Hematopoietic multipotent progenitor cell treated with erythropoietin and hydrocortisone succinate and interleukin-3 and kit ligand, for 17 days (in vitro differentiated cells): Measurements from ENCODE around the gene NDFIP1.

ENCODE experiments used
- DNase-seq: peaks from one replicate; pipeline ENCODE4 v3.0.0-alpha.2; 2015; ENCODE audit warnings: low spot score

The NDFIP1 gene

DNA sequence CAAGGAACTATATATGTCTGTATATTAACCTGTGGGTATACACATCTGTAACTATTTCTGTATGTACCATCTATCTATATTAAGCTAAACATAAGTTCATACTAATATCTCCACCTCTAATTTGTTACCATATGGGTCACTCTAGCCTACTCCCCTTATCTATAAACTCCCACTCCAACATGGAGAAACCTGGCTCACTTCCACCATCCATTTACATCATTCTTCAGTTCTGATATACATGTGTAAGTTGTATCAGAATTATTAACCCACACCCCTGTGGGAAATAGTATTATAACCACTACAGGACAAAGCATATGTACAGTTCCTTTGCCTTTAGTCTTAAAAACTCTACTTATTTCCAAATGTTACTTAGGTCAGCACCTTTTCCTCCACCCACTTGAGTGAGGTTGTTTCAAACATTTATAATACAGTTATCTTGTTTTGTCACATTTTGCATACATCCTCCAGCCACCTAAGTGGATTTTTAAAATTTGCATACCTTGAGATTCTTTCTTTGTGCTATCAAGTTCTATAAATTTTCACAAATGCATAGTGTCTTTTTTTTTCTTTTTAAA lies 10.6 kb downstream of the NDFIP1 start:
- peak; percentile 77 for DNase-seq

DNA sequence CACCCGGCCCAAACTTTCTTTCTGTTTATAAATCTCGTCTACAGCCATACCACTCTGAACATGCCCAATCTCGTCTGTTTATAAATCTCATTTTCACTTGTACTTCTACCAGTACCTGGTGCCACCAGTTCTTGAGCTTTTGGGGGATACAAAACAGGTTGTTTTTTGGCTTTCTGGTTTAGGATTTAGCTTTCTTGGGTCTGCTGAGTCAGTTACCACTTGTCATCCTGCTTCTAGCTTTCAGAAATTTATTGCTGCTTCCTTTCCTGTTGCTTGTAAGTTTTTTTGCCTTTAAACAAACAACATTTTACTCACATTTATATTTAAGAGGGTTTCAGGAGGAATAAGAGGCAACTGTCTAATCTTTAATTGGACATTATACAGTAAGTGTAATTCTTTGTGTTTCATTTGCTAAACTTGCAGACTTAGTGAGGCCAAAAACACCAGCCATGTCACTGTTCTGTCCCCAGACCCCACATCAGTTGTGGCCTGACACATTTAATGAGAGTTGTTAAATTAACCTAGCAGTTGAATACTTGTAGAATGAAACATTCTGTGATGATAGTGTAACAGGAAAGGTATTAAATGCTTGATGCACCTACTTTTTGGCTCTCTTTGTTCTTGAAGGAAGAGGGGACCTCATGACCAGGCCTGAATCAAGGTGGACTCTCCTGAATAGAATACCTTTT lies 11.8 kb downstream of the NDFIP1 start:
- DNase-seq, result no peak

DNA sequence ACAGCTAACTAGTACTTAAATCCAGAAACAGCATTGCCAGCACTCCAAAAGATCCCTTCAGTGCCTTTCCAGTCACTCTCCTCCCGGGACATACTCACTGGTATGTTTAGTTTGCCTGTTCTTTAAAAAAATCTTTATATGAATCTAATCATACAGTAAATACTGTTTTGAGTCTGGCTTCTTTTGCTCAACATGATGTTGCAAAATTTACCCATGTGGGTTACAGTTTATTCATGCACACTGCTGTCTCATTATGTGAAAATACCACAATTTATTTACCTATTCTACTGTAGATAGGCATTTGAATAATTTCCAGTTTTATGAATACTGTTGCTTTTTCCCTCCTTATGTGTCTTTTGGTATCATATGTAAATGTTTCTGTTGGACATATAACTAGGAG lies 13.5 kb downstream of the NDFIP1 start:
- DNase-seq, result peak; percentile 39

DNA sequence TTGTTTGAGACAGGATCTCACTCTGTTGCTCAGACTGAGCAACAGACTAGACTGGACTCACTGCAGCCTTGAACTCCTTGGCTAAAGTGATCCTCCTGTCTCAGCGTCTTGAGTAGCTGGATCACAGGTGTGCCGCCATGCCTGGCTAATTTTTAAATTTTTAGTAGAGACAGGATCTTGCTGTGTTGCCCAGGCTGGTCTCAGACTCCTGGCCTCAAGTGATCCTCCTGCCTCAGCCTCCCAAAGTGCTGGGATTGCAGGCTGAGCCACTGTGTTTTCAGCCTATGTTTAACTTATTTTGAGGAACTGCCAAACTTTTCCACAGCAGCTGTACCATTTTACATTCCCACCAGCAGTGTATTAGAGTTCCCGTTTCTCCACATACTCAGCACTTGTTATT lies 16.8 kb downstream of the NDFIP1 start:
- DNase-seq, result no peak

DNA sequence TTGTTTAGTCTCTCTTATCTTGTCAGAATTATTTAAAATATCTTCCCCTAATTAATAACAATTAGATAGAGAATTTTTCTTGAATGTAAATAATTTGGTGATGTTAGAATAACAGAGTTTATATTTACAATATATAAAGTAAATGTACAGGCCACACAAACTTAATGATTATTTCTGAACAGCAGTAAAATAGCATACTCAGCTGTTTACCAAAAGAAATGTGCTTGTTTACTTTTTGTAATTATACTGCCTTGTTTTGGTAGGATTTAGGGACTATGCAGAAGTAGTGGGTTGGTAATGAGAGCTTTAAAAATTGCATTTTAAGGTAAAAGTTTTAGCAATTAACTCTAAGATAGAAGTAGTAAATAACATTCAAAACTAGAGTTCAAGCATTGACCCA lies 17.4 kb downstream of the NDFIP1 start:
- no peak for DNase-seq

DNA sequence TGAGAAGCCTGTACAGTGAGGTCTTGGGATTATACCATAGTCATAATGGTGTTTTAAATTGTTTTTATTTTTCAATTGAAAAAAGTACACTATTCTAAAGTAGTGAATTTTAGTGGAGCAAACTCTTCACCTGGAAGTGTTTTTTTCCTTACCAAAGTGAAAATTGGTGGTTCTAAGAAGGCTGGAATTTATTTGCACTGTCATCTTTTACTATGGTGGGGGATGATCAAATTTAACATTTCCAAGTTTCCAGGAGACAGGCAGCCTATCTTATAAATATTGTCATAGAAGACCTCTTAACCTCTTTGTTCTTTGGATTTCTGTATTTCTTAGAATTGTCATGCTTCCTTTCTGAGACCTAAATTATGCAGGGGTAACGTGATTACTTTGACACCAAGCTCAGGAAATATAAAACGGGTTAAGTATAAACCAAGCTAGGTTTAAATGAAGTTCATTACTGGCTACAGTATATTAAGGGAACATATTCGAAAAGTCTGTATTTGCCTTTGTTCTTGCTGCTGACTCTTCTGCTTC lies 20.2 kb downstream of the NDFIP1 start:
- DNase-seq, result no peak

DNA sequence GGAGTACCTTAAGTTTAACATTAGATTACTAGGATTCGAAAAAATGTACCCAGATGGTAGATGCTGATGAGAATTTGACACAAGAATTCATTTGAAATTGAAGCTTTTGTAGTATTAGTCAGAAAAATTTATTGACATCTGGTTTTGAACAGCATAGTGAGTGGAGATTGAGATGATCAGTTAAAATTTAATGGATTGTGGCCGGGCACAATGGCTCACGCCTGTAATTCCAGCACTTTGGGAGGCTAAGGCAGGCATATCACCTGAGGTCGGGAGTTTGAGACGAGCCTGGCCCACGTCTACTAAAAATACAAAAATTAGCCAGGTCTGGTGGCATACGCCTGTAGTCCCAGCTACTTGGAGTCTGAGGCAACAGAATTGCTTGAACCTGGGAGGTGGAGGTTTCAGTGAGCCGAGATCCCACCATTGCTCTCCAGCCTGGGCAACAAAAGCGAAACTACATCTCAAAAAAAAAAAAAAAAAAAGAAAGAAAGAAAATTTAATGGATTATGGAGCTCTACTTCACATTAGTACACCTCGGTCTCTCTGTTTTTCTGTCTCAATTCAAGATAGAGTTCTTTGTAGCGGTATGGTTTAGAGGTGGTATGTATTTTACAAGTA lies 21.0 kb downstream of the NDFIP1 start:
- DNase-seq, result no peak

DNA sequence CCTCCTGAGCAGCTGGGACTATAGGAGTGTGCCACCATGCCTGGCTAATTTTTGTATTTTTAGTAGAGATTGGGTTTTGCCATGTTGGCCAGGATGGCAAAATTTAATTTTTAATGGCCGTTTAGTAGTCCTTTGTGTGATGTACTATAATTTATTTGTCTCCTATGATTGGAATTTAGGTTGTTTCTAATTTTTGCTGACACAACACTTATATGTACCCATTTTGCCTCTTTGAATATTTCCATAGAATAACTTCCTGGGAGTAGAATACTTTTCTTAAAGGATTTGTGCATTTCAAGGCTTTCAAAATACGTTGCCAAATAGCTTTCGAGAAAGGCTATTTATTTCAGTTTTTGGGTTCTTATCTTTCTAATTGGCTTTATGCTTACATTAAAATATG lies 22.8 kb downstream of the NDFIP1 start:
- no peak for DNase-seq

DNA sequence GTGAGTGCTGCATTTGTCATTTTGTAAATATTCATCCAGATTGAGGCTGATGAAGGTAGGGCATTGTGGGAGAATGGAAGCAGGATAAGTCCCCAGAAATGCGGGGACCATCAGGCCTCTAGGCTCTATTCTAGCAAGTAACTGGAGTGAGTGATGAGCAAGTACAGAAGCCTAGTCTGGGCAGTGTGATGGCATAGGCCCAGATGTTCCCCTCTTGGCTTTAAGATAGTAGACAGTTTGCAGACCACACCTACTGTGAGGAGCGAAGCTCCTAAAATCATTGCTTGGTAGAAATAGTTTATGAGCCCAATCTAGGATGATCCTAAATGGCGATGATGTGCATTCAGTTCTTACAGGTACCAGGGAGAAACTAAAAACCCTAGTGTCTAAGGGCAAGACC lies 24.3 kb downstream of the NDFIP1 start:
- DNase-seq, result peak; percentile 75

DNA sequence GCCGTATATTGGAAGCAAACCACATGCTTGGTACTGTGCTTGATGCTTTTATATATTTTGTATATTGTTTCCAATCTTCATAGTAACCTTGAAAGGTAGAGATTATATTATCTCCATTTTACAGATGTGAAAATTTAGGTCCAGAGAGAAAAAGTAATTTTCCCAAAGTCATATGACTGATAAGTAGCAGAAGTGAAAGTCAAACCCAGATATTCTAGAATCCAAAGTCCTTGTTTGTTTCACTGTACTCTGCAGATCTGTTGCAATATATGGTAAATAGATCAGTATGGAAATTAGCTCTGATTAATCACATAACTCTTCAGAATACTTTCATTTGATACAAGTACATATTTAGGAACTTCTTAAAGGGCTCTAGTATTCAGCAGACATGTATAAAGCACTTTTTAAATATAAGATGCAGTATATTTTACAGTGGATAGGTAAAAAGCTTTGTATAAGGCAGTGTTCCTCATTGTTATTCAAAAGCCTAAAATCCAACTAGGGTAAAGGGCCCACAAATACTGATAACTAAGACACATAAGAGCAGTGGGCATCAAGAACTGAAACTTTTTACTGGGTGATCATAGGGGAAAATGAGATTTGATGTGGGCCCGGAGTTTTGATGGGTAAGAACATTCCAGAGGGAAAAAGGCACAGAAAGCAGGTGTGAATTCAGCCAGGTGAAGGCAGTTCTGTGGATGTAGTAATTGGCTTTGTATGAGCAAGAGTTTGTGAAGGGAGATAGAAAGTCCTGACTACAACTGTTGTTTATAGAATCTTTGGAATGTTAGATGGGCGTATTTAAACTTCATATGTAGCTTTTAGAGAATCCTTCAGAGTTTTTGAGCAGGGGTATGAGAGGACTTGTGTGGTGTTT lies 25.0 kb downstream of the NDFIP1 start:
- peak; percentile 48 for DNase-seq

DNA sequence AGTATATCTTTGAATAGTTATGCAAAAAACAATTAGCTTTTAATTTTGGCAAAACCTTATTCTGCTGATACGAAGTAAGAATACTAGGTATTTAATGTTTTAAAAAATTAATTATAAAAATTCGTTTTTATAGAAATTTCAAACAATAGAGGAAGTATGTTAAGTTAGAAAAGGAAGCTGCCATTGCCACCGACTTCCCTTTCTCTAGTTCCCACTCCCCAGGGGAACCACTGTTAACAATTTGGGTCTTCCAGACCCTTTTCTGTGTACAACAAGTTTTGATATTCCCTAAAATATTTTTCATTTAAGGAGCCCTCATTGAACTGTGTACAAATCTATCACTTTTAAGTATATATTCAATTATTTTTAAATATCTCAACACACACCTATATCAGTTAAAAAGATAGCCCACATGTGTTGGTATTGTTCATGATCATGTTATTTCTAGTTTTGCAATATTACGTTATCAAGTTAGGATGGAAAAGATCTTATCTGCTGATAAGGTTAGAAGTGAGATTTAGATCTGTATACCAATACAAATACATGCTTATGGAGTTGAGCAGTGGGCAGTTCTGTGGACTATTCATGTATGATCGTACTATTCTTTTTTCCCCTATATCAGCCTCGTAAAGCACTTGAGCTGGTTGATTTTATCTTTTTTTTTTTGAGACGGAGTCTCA lies 25.9 kb downstream of the NDFIP1 start:
- DNase-seq, result no peak

DNA sequence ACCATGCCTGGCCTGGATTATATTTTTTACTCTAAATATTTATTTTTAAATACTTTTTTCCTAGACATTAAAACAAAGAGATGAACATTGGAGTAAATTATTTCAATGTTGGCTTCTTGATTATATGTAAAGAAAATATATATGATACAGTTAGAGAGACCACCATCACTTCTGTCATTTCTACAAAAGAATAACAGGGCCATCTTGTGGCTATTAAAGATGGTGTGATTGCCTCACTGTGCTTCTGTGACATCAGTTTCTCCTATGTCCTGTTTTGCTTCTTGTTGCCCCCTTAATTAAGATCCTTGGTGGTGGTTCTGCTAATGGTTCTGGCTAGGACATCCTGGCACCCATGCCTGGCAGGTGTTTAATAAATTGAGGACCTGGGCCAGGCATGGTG lies 32.9 kb downstream of the NDFIP1 start:
- peak; percentile 43 for DNase-seq

DNA sequence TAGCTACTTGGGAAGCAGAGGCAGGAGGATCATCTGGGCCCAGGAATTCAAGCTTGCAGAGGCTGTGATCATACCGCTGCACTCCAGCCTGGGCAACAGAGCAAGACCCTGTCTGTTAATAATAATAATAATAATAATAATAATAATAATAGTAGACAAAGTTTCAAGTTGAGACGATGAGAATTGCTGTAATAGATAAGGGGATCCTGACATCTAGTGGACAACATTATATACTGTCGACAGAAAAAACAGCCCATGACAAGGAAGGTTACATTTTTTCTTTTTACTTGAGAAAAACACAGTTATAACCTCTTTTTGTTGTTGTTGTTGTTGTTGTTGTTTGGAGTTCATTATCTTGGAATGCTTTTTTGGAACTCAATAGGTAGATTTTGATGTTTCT lies 35.3 kb downstream of the NDFIP1 start:
- DNase-seq, result peak; percentile 78

DNA sequence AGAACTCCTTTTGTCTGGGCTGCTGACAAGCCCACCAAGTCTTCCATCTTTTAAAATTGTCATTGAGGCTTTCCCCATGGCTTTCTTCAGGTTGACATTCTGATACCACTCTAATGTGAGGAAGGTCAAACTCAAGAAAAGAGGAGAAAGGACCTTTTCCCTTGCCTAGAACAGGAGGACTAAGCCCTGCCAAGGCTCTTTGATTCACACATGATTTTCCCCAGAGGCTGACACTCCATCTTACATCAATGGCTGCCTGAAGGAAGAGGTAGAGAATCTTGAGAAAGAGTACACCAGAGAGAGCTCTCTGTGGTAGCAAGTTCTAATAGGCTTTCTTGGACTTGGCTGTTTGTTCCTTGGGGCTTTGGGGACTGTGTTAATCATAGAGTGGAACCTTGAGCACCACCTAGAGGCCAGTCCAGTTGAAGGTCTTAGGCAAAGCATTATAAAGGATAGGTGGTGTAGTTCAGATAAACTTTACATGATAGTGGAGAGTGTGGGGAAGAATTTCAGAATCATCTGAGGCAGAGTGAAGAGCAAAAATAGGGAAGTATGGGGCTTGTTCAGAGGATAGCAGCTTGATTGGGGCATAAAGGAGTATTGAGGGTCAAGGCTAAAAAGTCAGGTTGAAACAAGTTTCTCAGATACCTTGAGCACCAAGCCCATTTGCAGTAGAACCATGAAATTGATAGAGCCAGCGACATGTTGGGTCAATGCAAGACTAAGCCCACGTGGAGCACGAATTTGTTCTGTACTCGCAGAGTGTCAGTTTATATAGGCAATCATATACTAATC lies 36.7 kb downstream of the NDFIP1 start:
- peak; percentile 87 for DNase-seq

DNA sequence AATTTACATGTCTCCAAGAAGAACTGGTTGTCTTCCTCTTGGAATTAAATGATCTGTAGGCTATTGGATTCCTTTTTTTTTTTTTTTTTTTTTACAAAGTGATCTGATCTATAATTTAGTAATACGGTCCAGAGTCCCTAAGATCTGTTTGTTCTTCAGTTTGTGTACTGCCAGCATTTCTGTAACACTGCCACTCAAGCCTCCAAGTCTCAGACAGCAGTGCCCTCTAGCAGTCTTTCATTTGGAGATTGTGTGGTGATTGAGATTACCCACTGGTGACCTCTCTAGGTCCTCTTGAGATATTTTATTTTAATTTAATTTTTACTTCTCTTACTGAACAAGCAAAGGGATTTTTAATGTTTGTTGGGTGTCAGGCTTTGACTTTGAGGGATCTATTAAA lies 40.8 kb downstream of the NDFIP1 start:
- DNase-seq, result no peak

DNA sequence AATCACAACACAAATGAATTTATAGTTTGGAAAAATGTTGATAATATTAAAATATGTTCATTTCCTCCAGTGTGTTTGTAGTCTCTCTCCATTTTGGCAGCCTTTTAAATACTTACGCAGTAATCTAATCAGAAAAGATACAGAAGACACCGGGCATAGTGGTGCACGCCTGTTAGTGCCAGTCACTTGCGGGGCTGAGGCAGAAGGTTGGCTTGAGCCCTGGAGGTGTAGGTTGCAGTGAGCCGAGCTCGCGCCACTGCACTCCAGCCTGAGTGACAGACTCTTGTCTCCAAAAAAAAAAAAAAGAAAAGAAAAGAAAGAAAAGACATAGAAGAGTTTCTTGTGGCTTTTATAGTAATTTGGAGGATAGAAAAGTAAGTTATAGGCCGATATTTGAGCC lies 41.9 kb downstream of the NDFIP1 start:
- DNase-seq, result no peak

DNA sequence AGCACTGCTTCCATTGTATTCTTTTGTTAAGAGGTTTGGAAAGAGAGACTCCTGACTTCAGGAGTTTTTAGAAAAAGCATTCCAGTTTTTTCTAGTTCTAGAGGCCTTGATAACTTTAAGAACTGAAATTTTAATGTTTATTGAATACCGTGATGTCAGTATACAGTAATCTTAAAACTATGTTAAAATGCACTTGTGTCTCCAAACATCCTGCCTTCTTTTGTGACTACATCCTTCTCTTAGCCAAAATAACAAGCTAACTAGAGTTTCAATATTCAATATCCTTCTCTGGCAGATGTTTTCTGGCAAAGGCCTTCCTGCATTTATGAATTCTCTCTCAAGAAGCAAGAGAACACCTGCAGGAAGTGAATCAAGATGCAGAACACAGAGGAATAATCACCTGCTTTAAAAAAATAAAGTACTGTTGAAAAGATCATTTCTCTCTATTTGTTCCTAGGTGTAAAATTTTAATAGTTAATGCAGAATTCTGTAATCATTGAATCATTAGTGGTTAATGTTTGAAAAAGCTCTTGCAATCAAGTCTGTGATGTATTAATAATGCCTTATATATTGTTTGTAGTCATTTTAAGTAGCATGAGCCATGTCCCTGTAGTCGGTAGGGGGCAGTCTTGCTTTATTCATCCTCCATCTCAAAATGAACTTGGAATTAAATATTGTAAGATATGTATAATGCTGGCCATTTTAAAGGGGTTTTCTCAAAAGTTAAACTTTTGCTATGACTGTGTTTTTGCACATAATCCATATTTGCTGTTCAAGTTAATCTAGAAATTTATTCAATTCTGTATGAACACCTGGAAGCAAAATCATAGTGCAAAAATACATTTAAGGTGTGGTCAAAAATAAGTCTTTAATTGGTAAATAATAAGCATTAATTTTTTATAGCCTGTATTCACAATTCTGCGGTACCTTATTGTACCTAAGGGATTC lies 43.1 kb downstream of the NDFIP1 start:
- peak; percentile 69 for DNase-seq

DNA sequence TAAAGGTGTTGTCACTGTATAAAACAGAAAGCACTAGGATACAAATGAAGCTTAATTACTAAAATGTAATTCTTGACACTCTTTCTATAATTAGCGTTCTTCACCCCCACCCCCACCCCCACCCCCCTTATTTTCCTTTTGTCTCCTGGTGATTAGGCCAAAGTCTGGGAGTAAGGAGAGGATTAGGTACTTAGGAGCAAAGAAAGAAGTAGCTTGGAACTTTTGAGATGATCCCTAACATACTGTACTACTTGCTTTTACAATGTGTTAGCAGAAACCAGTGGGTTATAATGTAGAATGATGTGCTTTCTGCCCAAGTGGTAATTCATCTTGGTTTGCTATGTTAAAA lies 43.8 kb downstream of the NDFIP1 start:
- DNase-seq, result no peak

DNA sequence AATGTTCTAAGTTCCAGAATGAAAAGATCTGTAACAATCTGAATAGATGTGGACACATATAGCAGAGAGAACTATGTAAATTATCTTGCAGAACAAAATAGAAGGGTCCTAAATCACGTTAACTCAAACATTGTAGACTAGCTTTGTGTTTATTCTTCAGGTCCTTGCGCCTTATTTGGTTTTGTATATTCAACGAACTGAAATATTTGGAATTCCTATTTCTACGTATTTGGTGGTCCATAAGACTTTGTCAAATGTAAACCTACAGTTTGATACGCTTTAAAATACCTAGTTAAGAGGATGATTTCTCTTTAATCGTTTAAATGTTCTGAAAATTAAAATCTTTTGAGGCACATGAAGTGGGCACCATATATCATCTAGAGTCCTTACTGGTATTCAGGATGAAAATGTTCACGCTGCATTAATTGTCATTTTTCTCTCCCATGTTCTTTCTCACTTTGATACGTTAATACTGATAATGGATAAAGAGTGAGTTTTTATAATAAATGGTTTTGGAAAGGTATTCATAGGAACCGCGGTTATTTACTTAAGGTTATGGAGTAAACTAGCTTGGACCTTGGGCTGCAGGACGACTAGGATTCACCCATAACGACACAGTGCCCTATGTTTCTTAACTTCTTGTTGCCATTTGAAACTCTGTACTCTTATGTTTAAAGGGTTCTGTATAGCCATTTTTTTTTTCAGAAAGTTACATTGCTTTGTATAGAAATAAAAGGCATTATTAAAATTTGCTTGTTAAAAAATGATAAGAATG lies 45.3 kb downstream of the NDFIP1 start:
- DNase-seq, result no peak
